VCaP (cell line): ENCODE results near the gene C4B.

ENCODE experiments used
- H3K27ac ChIP-seq: fragments of 450-650 bp; 2 replicates; pipeline ENCODE4 v1.5.1; 2017
- TF ChIP-seq, protein P1 (sequence below): fragments of 450-650 bp; conservative IDR thresholded peaks from 2 replicates; pipeline ENCODE4 v1.5.1; 2017; ENCODE audit warnings: mild to moderate bottlenecking, moderate library complexity

The C4B gene

DNA sequence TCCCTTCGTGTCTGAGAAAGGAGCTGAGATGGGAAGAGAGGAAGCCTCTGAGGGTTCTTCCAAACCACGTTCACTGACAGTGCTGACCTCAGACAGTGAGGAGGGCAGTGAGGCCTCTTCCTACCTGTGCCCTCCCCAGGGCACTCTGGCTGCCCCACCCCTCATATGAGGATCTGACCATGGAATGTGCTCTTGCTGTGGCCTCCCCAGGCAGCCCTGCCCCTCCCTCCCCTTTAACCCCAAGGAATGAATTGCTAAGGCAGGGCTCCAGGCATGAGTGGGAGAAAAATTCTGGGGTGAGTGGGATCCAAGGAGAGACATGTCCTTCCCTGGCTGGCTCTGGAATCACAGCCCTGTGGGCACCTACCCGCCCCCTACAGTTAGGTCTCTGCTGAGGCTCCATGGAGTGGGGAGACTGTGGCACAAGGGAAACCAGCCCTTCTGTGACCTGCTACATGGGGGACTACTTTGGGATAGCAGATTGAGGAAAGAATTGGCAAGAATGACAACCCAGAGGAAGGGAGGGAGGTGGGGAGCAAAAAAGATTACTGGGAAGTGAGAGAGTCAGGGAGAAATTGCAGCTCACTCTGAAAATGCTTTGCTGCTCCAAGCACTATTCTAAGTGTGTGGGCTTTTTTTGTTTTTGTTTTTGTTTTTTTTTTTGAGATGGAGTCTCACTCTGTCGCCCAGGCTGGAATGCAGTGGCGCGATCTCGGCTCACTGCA is 65.1 kb downstream of the C4B start:
- TF ChIP-seq, protein P1, sequence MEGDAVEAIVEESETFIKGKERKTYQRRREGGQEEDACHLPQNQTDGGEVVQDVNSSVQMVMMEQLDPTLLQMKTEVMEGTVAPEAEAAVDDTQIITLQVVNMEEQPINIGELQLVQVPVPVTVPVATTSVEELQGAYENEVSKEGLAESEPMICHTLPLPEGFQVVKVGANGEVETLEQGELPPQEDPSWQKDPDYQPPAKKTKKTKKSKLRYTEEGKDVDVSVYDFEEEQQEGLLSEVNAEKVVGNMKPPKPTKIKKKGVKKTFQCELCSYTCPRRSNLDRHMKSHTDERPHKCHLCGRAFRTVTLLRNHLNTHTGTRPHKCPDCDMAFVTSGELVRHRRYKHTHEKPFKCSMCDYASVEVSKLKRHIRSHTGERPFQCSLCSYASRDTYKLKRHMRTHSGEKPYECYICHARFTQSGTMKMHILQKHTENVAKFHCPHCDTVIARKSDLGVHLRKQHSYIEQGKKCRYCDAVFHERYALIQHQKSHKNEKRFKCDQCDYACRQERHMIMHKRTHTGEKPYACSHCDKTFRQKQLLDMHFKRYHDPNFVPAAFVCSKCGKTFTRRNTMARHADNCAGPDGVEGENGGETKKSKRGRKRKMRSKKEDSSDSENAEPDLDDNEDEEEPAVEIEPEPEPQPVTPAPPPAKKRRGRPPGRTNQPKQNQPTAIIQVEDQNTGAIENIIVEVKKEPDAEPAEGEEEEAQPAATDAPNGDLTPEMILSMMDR = no peak
- H3K27ac ChIP-seq = no peak overlapping the region

DNA sequence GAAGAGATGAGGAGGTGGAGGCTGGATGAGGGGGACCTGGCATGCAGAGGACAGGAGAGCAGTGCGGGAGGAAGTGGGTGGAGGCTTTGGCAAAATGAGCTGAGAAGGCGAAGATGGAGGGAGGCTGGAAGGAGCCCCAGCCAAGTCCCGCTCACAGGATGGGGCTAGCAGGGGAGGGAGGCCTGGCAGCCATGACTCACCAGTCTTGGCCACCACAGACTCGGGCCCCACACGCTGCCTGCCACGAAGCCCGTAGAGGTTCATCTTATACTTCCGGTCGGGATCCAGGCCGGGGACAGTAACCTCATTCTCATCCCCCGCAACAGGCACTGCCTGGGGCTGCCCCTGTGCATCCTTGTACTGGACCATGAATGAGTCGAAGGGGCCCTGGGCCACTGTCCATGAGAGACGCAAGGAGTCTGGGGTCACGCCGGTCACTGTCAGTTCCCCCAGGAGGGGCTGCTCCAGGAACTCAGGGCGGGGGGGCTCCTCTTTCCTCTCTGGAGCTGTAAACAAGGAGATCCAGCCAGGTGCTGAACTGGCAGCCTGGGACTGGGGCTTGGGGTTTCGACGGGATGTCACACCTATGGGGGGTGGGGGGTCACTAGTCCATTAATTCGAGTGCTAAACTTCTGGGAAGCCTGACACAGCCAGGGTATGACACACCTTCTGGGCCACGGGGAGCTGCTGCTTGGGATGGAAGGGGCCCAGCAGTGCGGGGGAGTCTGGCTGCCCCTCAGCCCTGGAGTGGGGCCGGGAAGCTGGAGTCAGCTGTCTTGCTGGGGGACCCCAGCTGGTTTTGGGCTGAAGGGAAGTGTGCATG is 66.8 kb downstream of the C4B start:
- H3K27ac ChIP-seq = no peak overlapping the region
- TF ChIP-seq, protein P1 = no peak

GRCh38 chr6:32082478-32082877 is 67.9 kb downstream of the C4B start:
- TF ChIP-seq, protein P1 = no peak
- H3K27ac ChIP-seq = no peak overlapping the region

- TF ChIP-seq, protein P1 = no peak
Measured at GRCh38 chr6:32082935-32083334, 68.3 kb downstream of the C4B start.

GRCh38 chr6:32083812-32084768 is 69.5 kb downstream of the C4B start:
- TF ChIP-seq, protein P1 = no peak
- H3K27ac ChIP-seq = no peak overlapping the region

More at GRCh38 chr6:32082935-32083334, 68.3 kb downstream of the C4B start:
- no peak overlapping the region for H3K27ac ChIP-seq

DNA sequence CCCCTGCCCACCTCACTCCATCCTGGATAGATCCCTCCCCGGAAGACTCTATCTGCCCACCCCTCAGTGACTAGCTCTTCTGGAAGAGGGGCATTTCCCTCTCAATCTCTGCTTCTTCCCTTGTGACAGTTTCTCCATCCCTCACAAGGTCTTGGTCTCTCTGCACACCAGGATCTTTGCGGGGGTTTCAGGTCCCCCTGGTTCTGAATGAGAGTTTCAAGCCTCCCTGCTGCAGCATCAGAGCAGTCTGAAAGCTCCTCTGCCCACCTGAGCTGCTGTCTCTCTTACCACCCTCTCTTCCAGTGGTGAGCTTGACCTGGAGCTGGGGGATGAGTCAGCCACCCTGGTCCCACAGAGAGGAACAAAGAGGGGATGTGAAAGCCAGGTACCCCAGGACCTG is 70.2 kb downstream of the C4B start:
- TF ChIP-seq, protein P1 = no peak
- H3K27ac ChIP-seq = no peak overlapping the region
